OCI-LY1 (cell line): ENCODE results near the gene SERPIND1.

Experiments used
- H2AFZ ChIP-seq: fragments of 200-600 bp; sonication (generic), shearing (Covaris generic); 2 replicates; pipeline ENCODE4 v1.6.0; 2014; ENCODE audit warnings: antibody characterized with exemption, mild to moderate bottlenecking, low read length
- H3F3A ChIP-seq: fragments of 200-600 bp; sonication (generic), shearing (Covaris generic); 2 replicates; pipeline ENCODE4 v1.6.0; 2014; ENCODE audit warnings: mild to moderate bottlenecking, antibody characterized with exemption, low read length, moderate library complexity; ENCODE audit not compliant: insufficient read depth
- H3K27ac ChIP-seq: fragments of 200-600 bp; sonication (generic); 2 replicates; pipeline ENCODE4 v1.5.1; 2014; ENCODE audit warnings: low read length, mixed run types, mild to moderate bottlenecking, low read depth; ENCODE audit not compliant: poor library complexity, severe bottlenecking
- H3K27me3 ChIP-seq: fragments of 200-600 bp; sonication (generic); 2 replicates; pipeline ENCODE4 v1.6.0; 2014; ENCODE audit warnings: antibody characterized with exemption, mild to moderate bottlenecking, low read length, moderate library complexity; ENCODE audit not compliant: insufficient read depth
- H3K36me3 ChIP-seq: fragments of 200-600 bp; sonication (generic); 2 replicates; pipeline ENCODE4 v1.6.1; 2014; ENCODE audit warnings: mild to moderate bottlenecking, antibody characterized with exemption, low read length, moderate library complexity, mixed read lengths; ENCODE audit not compliant: insufficient read depth
- H3K4me1 ChIP-seq: fragments of 200-600 bp; sonication (generic); 2 replicates; pipeline ENCODE4 v1.5.1; 2014; ENCODE audit warnings: mild to moderate bottlenecking, low read length, moderate library complexity; ENCODE audit not compliant: insufficient read depth, severe bottlenecking
- H3K4me2 ChIP-seq: fragments of 200-600 bp; sonication (generic), shearing (Covaris generic); 2 replicates; pipeline ENCODE4 v1.6.1; 2014; ENCODE audit warnings: low read length
- H3K4me3 ChIP-seq: fragments of 200-600 bp; sonication (generic); 2 replicates; pipeline ENCODE4 v1.5.1; 2014; ENCODE audit warnings: low read length, low read depth, mild to moderate bottlenecking, mixed read lengths; ENCODE audit not compliant: poor library complexity, severe bottlenecking
- H3K79me2 ChIP-seq: fragments of 200-600 bp; shearing (Covaris generic); 2 replicates; pipeline ENCODE4 v1.6.1; 2016; ENCODE audit warnings: mixed run types, low read length, mixed read lengths; ENCODE audit not compliant: insufficient read depth
- H3K9ac ChIP-seq: fragments of 200-600 bp; sonication (generic), shearing (Covaris generic); 2 replicates; pipeline ENCODE4 v1.6.1; 2014; ENCODE audit warnings: mild to moderate bottlenecking, low read length, mixed read lengths
- H3K9me2 ChIP-seq: fragments of 200-600 bp; sonication (generic), shearing (Covaris generic); 2 replicates; pipeline ENCODE4 v1.6.1; 2014; ENCODE audit warnings: low read depth, mild to moderate bottlenecking, low read length, mixed read lengths
- H3K9me3 ChIP-seq: fragments of 200-600 bp; shearing (Covaris generic); 2 replicates; pipeline ENCODE4 v1.6.1; 2014; ENCODE audit warnings: low read length, mixed read lengths
- H4K20me1 ChIP-seq: fragments of 200-600 bp; sonication (generic), shearing (Covaris generic); 2 replicates; pipeline ENCODE4 v1.6.0; 2016; ENCODE audit warnings: mild to moderate bottlenecking, low read length; ENCODE audit not compliant: insufficient read depth
- CTCF ChIP-seq: fragments of 200-600 bp; sonication (generic), shearing (Covaris generic); IDR thresholded peaks from 2 replicates; pipeline ENCODE4 v1.5.1; 2017; ENCODE audit warnings: mild to moderate bottlenecking, antibody characterized with exemption, low read length, moderate library complexity, mixed read lengths
- EZH2 ChIP-seq: fragments of 200-600 bp; sonication (generic), shearing (Covaris generic); IDR thresholded peaks from 2 replicates; pipeline ENCODE4 v1.8.0; 2017; ENCODE audit warnings: borderline replicate concordance, mixed run types, mild to moderate bottlenecking, antibody characterized with exemption, low read length, moderate library complexity, mixed read lengths

Gene SERPIND1

GRCh38 chr22:20815477-20816050 is 41.7 kb downstream of the SERPIND1 start:
- no peaks in the 10 kb centered on the region for H3K9me3 ChIP-seq
- no peaks in the 10 kb centered on the region for H3K79me2 ChIP-seq
- H3K9ac ChIP-seq = no peak overlapping the region
- H3K4me2 ChIP-seq = no peak overlapping the region
- no peak overlapping the region for H3K27ac ChIP-seq
- no peaks in the 10 kb centered on the region for H3K27me3 ChIP-seq
- peaks cover 67% of the 10 kb centered on the region for H3K36me3 ChIP-seq
- H3K4me3 ChIP-seq = no peak overlapping the region
- no peak overlapping the region for H2AFZ ChIP-seq
- no peaks in the 10 kb centered on the region for H3K4me1 ChIP-seq
- no peaks in the 10 kb centered on the region for H4K20me1 ChIP-seq
- no peaks in the 10 kb centered on the region for H3F3A ChIP-seq
- TF ChIP-seq EZH2 (no peak), CTCF (no peak)
- H3K9me2 ChIP-seq = no peaks in the 10 kb centered on the region

- Histone ChIP-seq H3K27me3 (no peaks in the 10 kb centered on the region), H3K79me2 (no peaks in the 10 kb centered on the region), H3K27ac (no peak overlapping the region), H3F3A (no peaks in the 10 kb centered on the region), H3K9ac (no peak overlapping the region), H3K36me3 (peaks cover 63% of the 10 kb centered on the region), H3K4me3 (no peak overlapping the region), H3K9me3 (no peaks in the 10 kb centered on the region), H3K4me1 (no peaks in the 10 kb centered on the region), H2AFZ (no peak overlapping the region), H4K20me1 (no peaks in the 10 kb centered on the region), H3K9me2 (no peaks in the 10 kb centered on the region), H3K4me2 (no peak overlapping the region)
- no peak for TF ChIP-seq EZH2
- TF ChIP-seq CTCF = no peak
These were observed 42.6 kb downstream of the SERPIND1 start for GRCh38 chr22:20816559-20816958.

- no peaks in the 10 kb centered on the region for H3K4me1 ChIP-seq
- H4K20me1 ChIP-seq = no peaks in the 10 kb centered on the region
- no peak overlapping the region for H3K27ac ChIP-seq
- no peaks in the 10 kb centered on the region for H3K9me3 ChIP-seq
- peaks cover 59% of the 10 kb centered on the region for H3K36me3 ChIP-seq
- no peaks in the 10 kb centered on the region for H3K27me3 ChIP-seq
- TF ChIP-seq CTCF = no peak
- no peak for TF ChIP-seq EZH2
- H3K4me3 ChIP-seq = no peak overlapping the region
- H2AFZ ChIP-seq = no peak overlapping the region
- H3K9ac ChIP-seq = no peak overlapping the region
- no peaks in the 10 kb centered on the region for H3F3A ChIP-seq
- no peaks in the 10 kb centered on the region for H3K79me2 ChIP-seq
- H3K4me2 ChIP-seq = no peak overlapping the region
- H3K9me2 ChIP-seq = no peaks in the 10 kb centered on the region
These were observed 44.6 kb downstream of the SERPIND1 start for GRCh38 chr22:20818471-20818870.
